Retinal pigment epithelial cell (primary cell): ENCODE results near the gene CALHM3.

Experiments used
- DNase-seq: peaks from one replicate; pipeline ENCODE4 v3.0.0-alpha.2; 2010; ENCODE audit warnings: low read depth
- H3K4me3 ChIP-seq: 2 replicates; pipeline ENCODE4 v1.5.1; 2011; ENCODE audit warnings: mild to moderate bottlenecking, low read length, control low read depth, moderate library complexity
- CTCF ChIP-seq: conservative IDR thresholded peaks from 2 replicates; pipeline ENCODE4 v1.5.1; 2011; ENCODE audit warnings: low read depth, low read length, control low read depth, inconsistent platforms

The CALHM3 gene

GRCh38 chr10:103428989-103429643 is 49.9 kb downstream of the CALHM3 start:
- no peak for DNase-seq
- H3K4me3 ChIP-seq = no peak overlapping the region
- no peak for TF ChIP-seq CTCF

GRCh38 chr10:103427866-103428265 is 51.2 kb downstream of the CALHM3 start:
- no peak overlapping the region for H3K4me3 ChIP-seq
- no peak for TF ChIP-seq CTCF
- DNase-seq = no peak

- no peak for TF ChIP-seq CTCF
- DNase-seq = no peak
- no peak overlapping the region for H3K4me3 ChIP-seq
Observed at GRCh38 chr10:103423748-103424147, 55.3 kb downstream of the CALHM3 start.
